SH-SY5Y (cell line): Measurements from ENCODE around the gene CLDN20.

Experiments used
- GATA2 ChIP-seq: IDR thresholded peaks from 2 replicates; pipeline ENCODE4 v1.6.1; 2011; ENCODE audit warnings: mild to moderate bottlenecking, low read depth, low read length
- GATA3 ChIP-seq: IDR thresholded peaks from 2 replicates; pipeline ENCODE4 v1.6.1; 2011; ENCODE audit warnings: low read depth, mild to moderate bottlenecking, low read length, moderate library complexity

- TF ChIP-seq GATA2: no peak
- TF ChIP-seq GATA3: no peak
These were observed 8.8 kb downstream of the CLDN20 start for GRCh38 chr6:155272353-155273232.
